ENCODE measurements around the gene VAV2.

Gene VAV2

GRCh38 chr9:133780962-133781827, 210.9 kb downstream of the VAV2 start:
- no peak for DNase-seq (ENCODE audit: low read depth)

DNA sequence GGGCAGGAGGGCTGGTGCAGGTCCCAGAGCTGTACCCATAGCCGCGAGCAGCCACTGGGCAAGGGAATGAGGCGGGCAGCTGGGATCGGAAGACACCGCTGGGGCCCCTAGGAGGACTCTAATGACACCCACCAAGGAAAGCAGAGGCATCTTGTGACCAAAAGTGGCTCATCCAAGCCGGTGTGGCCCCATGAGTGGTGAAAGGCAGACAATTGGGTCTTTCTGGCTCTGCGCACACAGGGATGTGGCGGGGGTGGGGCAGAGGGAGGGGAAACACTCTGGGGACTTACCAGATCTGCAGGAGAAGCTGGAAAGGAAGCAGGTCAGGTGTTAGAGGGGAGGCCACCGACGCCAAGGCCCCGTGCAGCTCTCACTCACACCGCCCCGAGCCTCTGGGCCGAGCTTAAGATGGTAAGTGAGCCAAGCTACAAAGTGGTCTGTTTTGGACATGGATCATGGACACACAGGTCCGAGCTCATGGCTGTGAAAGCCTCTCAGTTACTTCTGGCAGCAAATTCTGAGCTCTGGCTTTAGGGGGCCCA, 211.6 kb downstream of the VAV2 start:
- no peak for DNase-seq (ENCODE audit: low read depth)

GRCh38 chr9:133779516-133780403, 212.4 kb downstream of the VAV2 start:
- no peak for DNase-seq (ENCODE audit: low read depth)

GRCh38 chr9:133779081-133779480, 213.0 kb downstream of the VAV2 start:
- DNase-seq (ENCODE audit: low read depth), result no peak

GRCh38 chr9:133778336-133779013, 213.6 kb downstream of the VAV2 start:
- no peak for DNase-seq (ENCODE audit: low read depth)

DNA sequence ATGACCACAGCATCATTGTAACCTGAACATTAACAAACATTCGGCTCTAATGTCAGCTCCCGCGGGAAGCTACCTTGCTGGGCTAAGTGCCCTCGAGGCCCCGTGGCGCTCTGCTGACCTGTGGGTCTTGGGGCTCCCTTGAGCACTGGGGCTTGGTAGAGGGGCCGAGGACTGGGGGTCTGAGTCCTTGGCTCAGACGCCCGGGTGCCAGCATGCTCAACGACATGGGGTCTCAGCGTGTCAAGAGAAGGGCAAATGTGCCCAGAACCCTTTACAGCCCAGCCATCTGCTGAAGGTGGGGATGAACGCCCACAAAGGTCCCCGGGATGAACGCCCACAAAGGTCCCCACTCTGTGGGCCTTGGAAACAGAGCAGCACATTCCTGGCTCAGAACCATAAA, 214.3 kb downstream of the VAV2 start:
- DNase-seq (ENCODE audit: low read depth), result no peak

DNA sequence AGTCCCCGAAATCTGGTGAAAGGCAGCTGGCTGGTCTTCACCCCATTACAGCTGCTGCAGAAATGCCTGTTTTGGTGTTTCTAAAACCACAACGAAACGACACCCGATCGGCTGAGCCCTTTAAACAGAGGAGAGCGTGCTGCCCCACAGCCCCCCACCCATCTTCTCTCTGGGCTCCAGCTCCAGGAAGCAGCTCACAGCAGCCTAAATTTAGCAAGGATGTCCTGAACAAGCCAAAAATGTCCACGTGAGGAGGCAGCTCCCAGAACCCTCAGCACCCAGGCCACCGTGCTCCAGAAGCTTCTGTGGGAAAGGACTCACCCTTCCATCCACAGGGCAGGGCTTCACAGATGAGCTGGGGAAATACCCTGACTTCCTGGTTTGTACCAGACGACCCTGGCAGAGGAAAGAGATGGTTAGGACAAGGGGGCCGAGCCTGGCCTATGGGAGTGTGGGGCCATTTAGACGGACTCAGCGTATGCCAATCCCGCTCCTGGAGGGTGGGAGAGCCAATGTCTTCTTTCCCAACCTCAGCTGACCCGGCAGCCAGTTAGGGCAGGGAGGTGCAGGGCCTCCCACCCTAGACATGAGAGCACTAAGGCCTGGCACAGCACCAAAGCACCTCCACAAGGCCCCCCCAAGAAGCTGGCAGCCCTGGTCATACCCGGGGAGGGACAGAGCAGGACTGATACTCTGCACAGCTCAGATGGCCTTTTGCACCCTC, 214.9 kb downstream of the VAV2 start:
- no peak for DNase-seq (ENCODE audit: low read depth)

DNA sequence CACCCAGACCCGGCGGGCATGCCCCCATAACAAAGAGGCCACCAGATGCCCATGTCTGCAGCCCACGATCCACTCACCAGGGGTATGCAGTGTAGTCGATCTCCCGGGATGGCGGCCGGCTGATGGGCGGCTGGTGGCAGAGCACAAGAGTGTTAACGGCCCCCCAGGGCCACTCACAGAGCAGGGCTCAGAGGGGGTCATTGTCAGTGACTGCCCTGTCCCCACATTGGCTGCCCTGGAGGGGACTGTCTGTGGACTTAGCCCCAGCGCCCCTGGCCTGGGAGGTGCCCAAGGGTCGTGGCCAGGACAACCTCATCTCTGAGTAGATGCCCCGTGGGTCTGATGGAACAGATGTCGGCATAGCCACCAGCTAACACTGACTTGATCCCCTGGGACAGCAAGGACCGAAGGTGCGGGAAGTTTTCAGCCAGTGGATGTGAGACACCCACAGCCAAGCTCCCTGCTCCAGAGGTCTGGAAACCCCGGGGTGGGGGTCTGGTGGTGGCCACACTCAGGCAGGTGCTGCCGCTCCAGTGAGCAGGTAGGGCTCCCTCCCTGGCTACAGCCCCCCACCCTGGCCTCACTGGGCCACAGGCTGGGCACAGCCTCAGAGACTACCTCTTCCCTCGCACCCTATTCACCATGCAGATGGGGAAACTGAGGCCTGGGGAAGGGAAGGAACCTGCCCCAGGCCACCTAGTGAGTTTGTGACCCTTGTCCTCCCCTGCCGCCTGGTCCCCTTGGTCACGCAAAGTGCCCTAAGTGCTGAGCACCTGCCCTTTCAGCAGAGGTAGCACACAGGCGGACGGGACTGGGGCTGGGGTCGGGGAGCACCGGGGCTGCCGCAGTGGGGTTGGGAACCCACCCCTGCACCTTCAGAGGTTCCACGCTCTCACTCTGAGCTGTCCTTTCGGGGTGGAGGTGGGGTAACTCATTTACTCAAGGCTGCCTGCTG, 215.9 kb downstream of the VAV2 start:
- no peak for DNase-seq (ENCODE audit: low read depth)

DNA sequence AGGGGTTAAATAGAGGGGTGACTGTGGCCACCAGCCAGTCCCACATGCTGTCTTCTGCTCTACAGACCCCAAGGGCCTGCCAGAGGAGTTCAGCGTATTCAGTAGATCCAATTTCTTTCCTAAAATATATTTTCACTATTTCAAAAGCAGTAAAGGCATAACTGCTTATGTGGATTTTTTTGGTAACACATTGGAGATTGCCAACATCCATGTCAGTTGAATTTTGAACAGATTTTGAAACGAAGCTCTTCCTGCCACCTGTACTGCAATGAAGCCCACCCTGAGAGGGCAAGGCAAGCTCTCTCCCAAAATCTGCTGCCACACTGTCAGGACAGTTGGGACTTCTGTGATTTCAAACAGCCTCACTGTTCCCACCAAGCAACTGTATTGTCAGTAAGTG, 216.8 kb downstream of the VAV2 start:
- DNase-seq (ENCODE audit: low read depth), result no peak

DNA sequence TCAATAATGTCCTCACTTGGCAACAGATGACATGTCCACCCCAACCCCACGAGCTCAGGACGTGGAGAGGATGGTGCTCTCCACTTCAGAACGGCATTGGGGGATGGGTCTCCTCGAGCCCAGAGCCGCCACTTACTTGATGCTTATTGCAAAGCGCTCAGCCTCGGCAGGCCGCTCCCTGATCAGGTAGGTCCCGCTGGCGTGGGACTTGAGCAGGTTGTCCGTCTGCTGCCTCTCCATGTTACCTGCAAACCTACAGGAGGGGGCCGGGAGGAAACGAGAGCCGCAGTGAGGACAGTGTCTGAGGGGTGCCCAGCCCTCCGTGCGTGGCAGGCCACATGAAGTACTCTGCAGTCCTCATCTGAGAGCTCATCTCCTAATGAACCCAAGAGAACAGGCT, 217.3 kb downstream of the VAV2 start:
- no peak for DNase-seq (ENCODE audit: low read depth)

- no peak for DNase-seq (ENCODE audit: low read depth)
Measured at GRCh38 chr9:133773889-133774655, 218.1 kb downstream of the VAV2 start.

DNA sequence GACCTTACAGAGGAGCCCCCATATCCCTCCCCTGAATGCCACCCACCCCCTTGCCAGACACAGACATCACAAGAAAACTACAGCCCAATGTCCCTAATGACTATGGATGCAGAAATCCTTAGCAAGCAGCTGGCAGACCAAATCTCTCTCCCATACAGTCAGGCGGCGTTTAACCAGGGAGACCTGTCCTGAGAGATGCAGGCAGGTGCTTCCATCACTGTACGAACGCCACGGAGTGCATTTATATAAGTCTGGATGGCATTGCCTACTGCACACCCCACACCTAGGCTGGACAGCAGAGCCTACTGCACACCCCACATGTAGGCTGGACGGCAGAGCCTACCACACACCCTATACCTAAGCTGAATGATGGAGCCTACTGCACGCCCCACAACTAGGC, 219.5 kb downstream of the VAV2 start:
- no peak for DNase-seq (ENCODE audit: low read depth)

- no peak for DNase-seq (ENCODE audit: low read depth)
Measured at GRCh38 chr9:133771486-133772482, 220.3 kb downstream of the VAV2 start.

DNA sequence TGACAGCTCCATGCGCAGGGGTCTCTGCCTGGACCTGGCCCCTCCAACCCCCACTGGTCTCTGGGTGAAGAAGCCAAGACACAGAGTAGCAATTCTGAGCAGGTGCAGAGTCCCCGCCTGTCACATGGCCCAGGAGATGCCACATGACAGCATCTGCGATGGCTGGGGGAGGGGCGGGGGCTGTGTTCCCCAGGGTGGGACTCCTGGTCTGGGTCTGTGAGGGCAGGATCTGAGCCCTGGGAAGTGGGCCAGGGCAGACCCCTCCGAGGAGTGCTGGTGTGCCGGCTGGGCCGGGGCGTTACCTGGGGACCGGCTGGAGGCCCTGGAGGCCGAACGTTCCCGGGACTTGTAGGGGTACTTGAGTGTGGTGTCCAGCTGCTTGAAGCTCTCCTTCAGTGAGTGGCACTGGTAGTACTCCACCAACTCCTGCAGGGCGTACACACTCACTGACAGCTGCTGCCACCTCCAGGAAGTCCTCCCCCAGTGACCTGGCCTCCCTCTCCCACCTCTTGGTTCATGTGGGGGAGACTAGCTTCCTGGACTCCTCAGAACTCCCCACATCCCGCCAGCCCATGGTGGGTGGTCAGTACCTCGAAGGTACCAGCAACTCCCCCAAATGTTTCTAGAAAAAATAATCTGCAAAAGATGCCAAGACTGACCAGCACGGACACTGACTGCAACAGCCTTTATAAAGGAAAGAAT, 221.9 kb downstream of the VAV2 start:
- DNase-seq (ENCODE audit: low read depth), result no peak

DNA sequence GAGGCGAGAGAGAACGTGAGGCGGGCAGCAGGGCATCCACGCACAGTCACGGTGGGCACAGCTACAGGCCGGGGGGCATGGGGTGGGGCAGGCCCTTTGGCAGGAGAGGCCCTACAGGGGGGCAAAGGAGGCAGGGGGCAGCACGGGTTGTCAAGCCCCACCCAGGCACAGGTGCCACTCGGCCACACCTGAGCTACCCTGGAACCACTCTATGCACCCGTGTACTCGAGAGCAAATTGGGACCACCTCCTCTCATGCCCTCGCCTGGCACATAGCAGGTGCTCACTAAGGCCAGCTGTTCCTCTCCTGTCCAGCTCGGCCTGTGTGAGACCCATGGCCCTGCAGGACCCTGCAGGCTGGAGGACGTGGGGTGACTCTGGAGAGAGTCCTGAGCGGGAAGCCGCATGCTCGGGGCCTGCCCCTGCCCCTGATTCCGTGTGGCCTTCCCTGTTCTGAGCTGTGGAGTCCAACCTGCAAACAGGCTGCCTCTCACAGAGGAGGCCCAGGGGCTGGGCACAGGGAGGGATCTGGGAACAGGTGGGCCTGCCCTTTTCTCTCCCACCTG, 222.5 kb downstream of the VAV2 start:
- DNase-seq (ENCODE audit: low read depth), result no peak

GRCh38 chr9:133768859-133769510, 223.1 kb downstream of the VAV2 start:
- DNase-seq (ENCODE audit: low read depth), result no peak

- DNase-seq (ENCODE audit: low read depth), result no peak
Measured at GRCh38 chr9:133768371-133768858, 223.7 kb downstream of the VAV2 start.
